CD4-positive, alpha-beta T cell treated with Interleukin-17A for 4 hours (primary cell): Measurements from ENCODE around the gene FAM25G.

Experiments
- DNase-seq: peaks from one replicate; pipeline ENCODE4 v3.0.0-alpha.2; 2020; ENCODE audit warnings: mixed read lengths

FAM25G gene

GRCh38 chr10:47447209-47447608, 44.3 kb downstream of the FAM25G start:
- DNase-seq: no peak

- no peak for DNase-seq
Measured at GRCh38 chr10:47445720-47446119, 45.8 kb downstream of the FAM25G start.

- DNase-seq: no peak
Measured at GRCh38 chr10:47444047-47444446, 47.5 kb downstream of the FAM25G start.

- DNase-seq: no peak
Measured at GRCh38 chr10:47443145-47443544, 48.4 kb downstream of the FAM25G start.

GRCh38 chr10:47442351-47442750, 49.1 kb downstream of the FAM25G start:
- DNase-seq: no peak

GRCh38 chr10:47441938-47442337, 49.6 kb downstream of the FAM25G start:
- DNase-seq: no peak

- no peak for DNase-seq
Measured at GRCh38 chr10:47440207-47440606, 51.3 kb downstream of the FAM25G start.

- DNase-seq: no peak
Measured at GRCh38 chr10:47438857-47439474, 52.5 kb downstream of the FAM25G start.
